Neuronal stem cell (in vitro differentiated cells): ENCODE measurements around the gene GRAMD2A.

Experiments
- DNase-seq: peaks from one replicate; pipeline ENCODE4 v3.0.0-alpha.2; 2013; ENCODE audit warnings: low spot score
- H2AFZ ChIP-seq: one replicate; pipeline ENCODE4 v1.6.1; 2013; ENCODE audit warnings: mild to moderate bottlenecking, low read length, inconsistent platforms
- H2AK5ac ChIP-seq: 2 replicates; pipeline ENCODE4 v1.6.1; 2013; ENCODE audit warnings: low read depth, mild to moderate bottlenecking, inconsistent platforms, low read length, moderate library complexity, mixed read lengths
- H2BK120ac ChIP-seq: 2 replicates; pipeline ENCODE4 v1.6.1; 2013; ENCODE audit warnings: low read depth, mild to moderate bottlenecking, inconsistent platforms, low read length, moderate library complexity, mixed read lengths
- H2BK12ac ChIP-seq: one replicate; pipeline ENCODE4 v1.6.1; 2013; ENCODE audit warnings: low read length, inconsistent platforms
- H2BK15ac ChIP-seq: 2 replicates; pipeline ENCODE4 v1.6.1; 2013; ENCODE audit warnings: mild to moderate bottlenecking, low read length, inconsistent platforms, mixed read lengths
- H2BK5ac ChIP-seq: one replicate; pipeline ENCODE4 v1.6.1; 2013; ENCODE audit warnings: inconsistent platforms, mild to moderate bottlenecking, low read length, moderate library complexity
- H3K14ac ChIP-seq: one replicate; pipeline ENCODE4 v1.6.1; 2013; ENCODE audit warnings: low read length, inconsistent platforms
- H3K18ac ChIP-seq: 2 replicates; pipeline ENCODE4 v1.6.1; 2013; ENCODE audit warnings: low read length, inconsistent platforms
- H3K23ac ChIP-seq: 2 replicates; pipeline ENCODE4 v1.6.1; 2013; ENCODE audit warnings: low read depth, mild to moderate bottlenecking, mixed read lengths, low read length, inconsistent platforms; ENCODE audit not compliant: poor library complexity
- H3K27ac ChIP-seq: replicated peaks from 3 replicates; pipeline ENCODE4 v1.5.1; 2013; ENCODE audit warnings: low read length, inconsistent platforms
- H3K27me3 ChIP-seq, 3 experiments: 2 replicates each; pipeline ENCODE4 v1.6.1; 2013; ENCODE audit warnings: low read length in 3 of 3, mild to moderate bottlenecking in 2 of 3, inconsistent platforms in 1 of 3, low read depth in 1 of 3, mixed read lengths in 1 of 3, moderate library complexity in 1 of 3; ENCODE audit not compliant: control insufficient read depth in 3 of 3, insufficient read depth in 3 of 3
- H3K36me3 ChIP-seq, 2 donors: replicated peaks in 1 of 2; 2 replicates each; pipeline ENCODE4 v1.6.1; 2013; ENCODE audit warnings: low read length in 2 of 2; ENCODE audit not compliant: control insufficient read depth in 2 of 2, insufficient read depth in 2 of 2
- H3K4ac ChIP-seq: 2 replicates; pipeline ENCODE4 v1.6.1; 2013; ENCODE audit warnings: inconsistent platforms, mild to moderate bottlenecking, low read length, moderate library complexity
- H3K4me1 ChIP-seq, 2 donors: 1 replicate in 1 of 2; 2 replicates in 1 of 2; pipeline ENCODE4 v1.6.1; 2013; ENCODE audit warnings: low read length in 2 of 2, low read depth in 1 of 2; ENCODE audit not compliant: control insufficient read depth in 2 of 2, insufficient read depth in 1 of 2
- H3K4me2 ChIP-seq: one replicate; pipeline ENCODE4 v1.6.1; 2013; ENCODE audit warnings: mild to moderate bottlenecking, low read length, inconsistent platforms; ENCODE audit not compliant: insufficient read depth, poor library complexity, severe bottlenecking
- H3K4me3 ChIP-seq, 2 donors: 2 replicates each; pipeline ENCODE4 v1.5.1; 2013; ENCODE audit warnings: low read length in 2 of 2, mild to moderate bottlenecking in 2 of 2, inconsistent platforms in 1 of 2, moderate library complexity in 1 of 2
- H3K79me1 ChIP-seq: one replicate; pipeline ENCODE4 v1.6.1; 2013; ENCODE audit warnings: low read depth, mild to moderate bottlenecking, inconsistent platforms, low read length, moderate library complexity
- H3K9ac ChIP-seq: one replicate; pipeline ENCODE4 v1.6.1; 2013; ENCODE audit warnings: mild to moderate bottlenecking, low read depth, low read length, inconsistent platforms; ENCODE audit not compliant: poor library complexity
- H3K9me3 ChIP-seq, 2 donors: replicated peaks in 1 of 2; 2 replicates each; pipeline versions ENCODE3 to v1.6.1; 2013; ENCODE audit warnings: low read length in 2 of 2, mild to moderate bottlenecking in 2 of 2, inconsistent platforms in 1 of 2, low read depth in 1 of 2, mixed read lengths in 1 of 2, moderate library complexity in 1 of 2; ENCODE audit not compliant: control insufficient read depth in 2 of 2, insufficient read depth in 1 of 2
- H4K8ac ChIP-seq: one replicate; pipeline ENCODE4 v1.6.1; 2013; ENCODE audit warnings: low read depth, mild to moderate bottlenecking, inconsistent platforms, low read length, moderate library complexity
- H4K91ac ChIP-seq: one replicate; pipeline ENCODE4 v1.6.1; 2013; ENCODE audit warnings: low read length, low read depth, mild to moderate bottlenecking, inconsistent platforms; ENCODE audit not compliant: poor library complexity
- WGBS, 2 donors: extraction: QIAGEN DNeasy Blood & Tissue Kit; methylation state at CpG; one replicate each; pipeline ENCODE4 v1.1.7; 2013; ENCODE audit warnings: missing lambda C conversion rate in 2 of 2, mixed read lengths in 1 of 2; ENCODE audit not compliant: insufficient read length in 2 of 2, insufficient replicate concordance in 1 of 2; ENCODE audit errors: extremely low coverage in 2 of 2; 5-methylcytosine and 5-hydroxymethylcytosine counted together

Gene GRAMD2A

DNA sequence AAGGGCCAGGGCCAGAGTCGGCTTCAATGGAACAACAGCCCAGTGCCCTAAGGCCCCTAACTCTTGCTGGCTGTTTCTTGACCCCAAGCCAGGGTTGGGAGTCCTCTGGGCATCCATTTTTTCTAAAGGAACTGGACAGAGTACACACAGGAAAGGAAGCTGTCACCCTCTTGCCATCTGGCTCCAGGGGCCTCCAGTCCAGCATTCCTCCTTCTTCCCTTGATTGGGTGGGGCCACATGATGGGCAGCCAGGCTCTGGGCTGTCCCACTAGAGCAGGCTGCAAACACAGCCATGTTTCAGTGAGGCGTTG lies 1.6 kb upstream of the GRAMD2A start:
- H2AFZ ChIP-seq: no peak overlapping the region
- no peak overlapping the region for H3K9ac ChIP-seq
- no peak overlapping the region for H3K27ac ChIP-seq
- WGBS, 2 donors: no CpG with 5 or more reads among the region's 2 CpGs
- H3K36me3 ChIP-seq: peaks cover 52 to 62% of the 10 kb centered on the region in 2 donors
- no peak overlapping the region for H2BK12ac ChIP-seq
- H3K18ac ChIP-seq: no peak overlapping the region
- no peak overlapping the region for H2AK5ac ChIP-seq
- no peak overlapping the region for H3K4ac ChIP-seq
- H3K14ac ChIP-seq: no peak overlapping the region
- peaks cover 0 to 2% of the 10 kb centered on the region in 2 donors for H3K4me1 ChIP-seq
- H3K9me3 ChIP-seq: peaks cover 0 to 4% of the 10 kb centered on the region in 2 donors
- H4K8ac ChIP-seq: no peak overlapping the region
- DNase-seq: no peak
- H3K4me3 ChIP-seq: no peak overlapping the region
- H3K23ac ChIP-seq: no peak overlapping the region
- H2BK120ac ChIP-seq: no peak overlapping the region
- peaks cover 4 to 24% (median 5%) of the 10 kb centered on the region in 3 experiments for H3K27me3 ChIP-seq
- H3K79me1 ChIP-seq: peaks cover 4% of the 10 kb centered on the region
- no peak overlapping the region for H2BK15ac ChIP-seq
- no peak overlapping the region for H2BK5ac ChIP-seq
- no peak overlapping the region for H3K4me2 ChIP-seq
- no peak overlapping the region for H4K91ac ChIP-seq

DNA sequence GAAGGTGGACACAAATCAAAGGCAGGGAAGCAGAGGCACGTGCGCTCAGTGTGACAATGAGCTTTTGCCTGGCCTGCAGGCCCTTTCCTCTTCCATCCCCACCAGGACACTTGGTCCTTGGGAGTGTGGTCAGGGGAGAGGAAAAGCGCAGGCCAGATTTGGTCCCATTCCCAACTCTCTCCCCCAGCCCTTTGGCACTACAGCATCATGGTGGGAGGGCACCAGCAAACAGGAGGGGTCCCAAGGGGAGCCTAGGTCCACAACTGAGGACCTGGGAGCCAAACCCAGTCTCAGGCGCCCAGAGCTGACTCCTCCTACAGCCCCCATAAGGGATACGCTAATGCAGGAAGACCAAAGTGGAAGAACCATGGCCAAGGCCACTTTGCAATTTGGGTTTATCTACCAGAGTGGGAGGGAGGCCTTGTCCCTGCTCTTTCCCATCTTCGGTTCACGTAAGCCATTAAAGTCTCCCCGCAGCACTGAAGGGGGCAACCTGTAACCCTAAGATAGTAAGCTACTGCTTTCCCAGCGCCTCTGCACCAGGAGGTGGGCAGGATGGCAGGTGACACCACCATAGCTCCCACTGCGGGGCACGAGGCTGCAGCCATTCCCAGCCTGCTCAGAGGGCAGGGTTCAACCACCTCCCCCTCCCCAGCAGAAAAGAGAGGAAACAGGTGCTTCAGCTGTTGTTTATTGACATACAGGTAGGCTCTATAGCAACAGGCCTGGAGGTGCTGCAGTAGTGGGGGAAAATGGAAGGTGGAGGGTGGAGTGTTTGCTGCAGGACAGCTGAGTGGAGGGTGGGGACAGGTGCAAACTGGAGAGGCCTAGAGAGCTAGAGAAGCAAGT lies 993 bp upstream of the GRAMD2A start:
- Histone ChIP-seq H3K18ac (no peak overlapping the region), H4K8ac (no peak overlapping the region), H2BK15ac (no peak overlapping the region), H3K4ac (no peak overlapping the region), H3K79me1 (peaks cover 4% of the 10 kb centered on the region), H2BK12ac (no peak overlapping the region), H3K9ac (no peak overlapping the region), H2AFZ (no peak overlapping the region), H2BK5ac (no peak overlapping the region), H3K27ac (no peak overlapping the region), H3K36me3 (peaks cover 48 to 56% of the 10 kb centered on the region in 2 donors), H2AK5ac (no peak overlapping the region), H4K91ac (no peak overlapping the region), H2BK120ac (no peak overlapping the region), H3K4me2 (no peak overlapping the region), H3K4me1 (peaks cover 0 to 2% of the 10 kb centered on the region in 2 donors), H3K14ac (no peak overlapping the region), H3K23ac (peak overlapping the region; percentile 78), H3K27me3 (peaks cover 4 to 24% (median 5%) of the 10 kb centered on the region in 3 experiments), H3K4me3 (no peak overlapping the region), H3K9me3 (peaks cover 0 to 4% of the 10 kb centered on the region in 2 donors)
- no CpG with 5 or more reads among the region's 11 CpGs for whole genome bisulfite sequencing, 2 donors
- DNase-seq: no peak

- peaks cover 4 to 24% (median 5%) of the 10 kb centered on the region in 3 experiments for H3K27me3 ChIP-seq
- H2BK5ac ChIP-seq: no peak overlapping the region
- H3K9me3 ChIP-seq: peaks cover 0 to 3% of the 10 kb centered on the region in 2 donors
- peak overlapping the region; percentile 64 for H2AK5ac ChIP-seq
- peak overlapping the region; percentile 38 for H4K91ac ChIP-seq
- peaks cover 0 to 2% of the 10 kb centered on the region in 2 donors for H3K4me1 ChIP-seq
- no peak overlapping the region for H3K27ac ChIP-seq
- peaks cover 32 to 41% of the 10 kb centered on the region in 2 donors for H3K36me3 ChIP-seq
- WGBS, 2 donors: no CpG with 5 or more reads among the region's 35 CpGs
- H3K79me1 ChIP-seq: no peaks in the 10 kb centered on the region
- no peak overlapping the region for H3K4ac ChIP-seq
- peak overlapping the region; percentile 26 for H2AFZ ChIP-seq
- H3K9ac ChIP-seq: peak overlapping the region; percentile 83
- peak overlapping the region; percentile 67 for H2BK12ac ChIP-seq
- H3K4me3 ChIP-seq: peak overlapping the region in 1 of 2 donors; percentile 75
- no peak overlapping the region for H2BK15ac ChIP-seq
- no peak overlapping the region for H2BK120ac ChIP-seq
- H3K14ac ChIP-seq: no peak overlapping the region
- no peak overlapping the region for H4K8ac ChIP-seq
- DNase-seq: no peak
- H3K18ac ChIP-seq: peak overlapping the region; percentile 53
- H3K4me2 ChIP-seq: peak overlapping the region; percentile 64
- peak overlapping the region; percentile 95 for H3K23ac ChIP-seq
Observed at GRCh38 chr15:72197041-72197459, 537 bp downstream of the GRAMD2A start.

DNA sequence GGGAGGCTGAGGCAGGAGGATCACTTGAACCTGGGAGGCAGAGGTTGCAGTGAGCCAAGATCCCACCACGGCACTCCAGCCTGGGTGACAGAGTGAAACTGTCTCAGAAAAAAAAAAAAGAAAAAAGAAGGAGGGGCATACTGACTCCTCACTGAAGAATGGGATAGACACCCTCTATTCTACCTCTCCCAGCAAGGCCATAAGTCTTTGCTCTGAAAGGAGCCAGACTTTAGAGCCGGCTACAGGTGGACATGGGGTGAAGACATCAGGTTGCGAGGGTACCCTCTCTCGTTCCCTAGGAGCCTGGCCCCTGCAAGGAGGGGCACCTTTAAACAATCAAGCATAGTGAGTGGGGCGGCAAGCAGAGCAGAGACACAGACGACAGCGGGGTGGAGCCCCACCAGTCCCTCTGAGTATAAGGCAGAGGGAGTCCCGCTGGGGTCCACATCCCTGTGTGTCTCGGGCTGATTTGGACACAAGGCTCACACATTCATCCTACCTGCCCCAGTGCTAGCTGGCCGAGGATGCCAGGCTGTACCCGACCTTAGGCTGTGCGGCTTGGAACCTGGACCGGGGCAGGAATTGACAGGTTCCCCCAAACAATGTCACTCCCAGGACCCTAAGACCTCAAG lies 1.1 kb downstream of the GRAMD2A start:
- Histone ChIP-seq H3K14ac (no peak overlapping the region), H3K27me3 (peaks cover 4 to 24% (median 5%) of the 10 kb centered on the region in 3 experiments), H2BK5ac (no peak overlapping the region), H3K4me1 (peaks cover 0 to 2% of the 10 kb centered on the region in 2 donors), H4K91ac (peak overlapping the region; percentile 38), H3K23ac (peak overlapping the region; percentile 95), H2BK120ac (no peak overlapping the region), H2AK5ac (no peak overlapping the region), H3K36me3 (peaks cover 29 to 36% of the 10 kb centered on the region in 2 donors), H3K18ac (no peak overlapping the region), H4K8ac (no peak overlapping the region), H3K4ac (no peak overlapping the region), H3K9ac (peak overlapping the region; percentile 83), H3K4me2 (peak overlapping the region; percentile 64), H3K4me3 (peak overlapping the region in 1 of 2 donors; percentile 75), H3K27ac (no peak overlapping the region), H2BK12ac (no peak overlapping the region), H3K79me1 (no peaks in the 10 kb centered on the region), H3K9me3 (peaks cover 0 to 3% of the 10 kb centered on the region in 2 donors), H2AFZ (no peak overlapping the region), H2BK15ac (no peak overlapping the region)
- no CpG with 5 or more reads among the region's 13 CpGs for WGBS, 2 donors
- no peak for DNase-seq
